GM18505 (cell line): ENCODE measurements around the gene LEMD3.
"Not testable (repeated sequence)": the region's sequence is repeated elsewhere in the genome, so short reads cannot be mapped to it uniquely, and the experiment has no call there.

ENCODE experiments used
- ATAC-seq: cut with Tn5 transposase; IDR thresholded peaks from one replicate; pipeline ENCODE4 v1.9.1; 2021; ENCODE audit not compliant: unreplicated experiment
- POLR2A ChIP-seq: IDR thresholded peaks from 4 replicates; pipeline ENCODE4 v1.6.1; 2011; ENCODE audit warnings: borderline replicate concordance; ENCODE audit not compliant: insufficient read depth, insufficient read length; ENCODE audit errors: extremely low read depth

LEMD3 gene

DNA sequence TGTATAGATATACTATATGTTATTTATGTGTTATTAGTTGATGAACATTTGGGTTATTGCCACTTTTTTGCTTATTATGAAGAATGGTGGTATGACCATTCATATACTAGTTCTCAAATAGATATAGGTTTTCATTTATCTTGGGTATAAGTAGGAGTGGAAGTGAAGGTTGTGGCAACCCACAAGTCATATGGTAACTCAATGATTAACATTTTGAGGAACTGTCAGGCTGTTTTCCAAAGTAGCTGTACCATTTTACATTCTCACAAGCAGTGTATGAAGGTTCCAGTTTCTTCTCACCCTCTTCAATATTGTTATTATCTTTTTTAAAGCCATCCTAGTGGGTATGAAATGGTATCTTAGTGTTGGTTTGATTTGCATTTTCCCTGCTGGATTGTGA is 90.1 kb downstream of the LEMD3 start:
- TF ChIP-seq POLR2A, result no peak
- no peak for ATAC-seq

DNA sequence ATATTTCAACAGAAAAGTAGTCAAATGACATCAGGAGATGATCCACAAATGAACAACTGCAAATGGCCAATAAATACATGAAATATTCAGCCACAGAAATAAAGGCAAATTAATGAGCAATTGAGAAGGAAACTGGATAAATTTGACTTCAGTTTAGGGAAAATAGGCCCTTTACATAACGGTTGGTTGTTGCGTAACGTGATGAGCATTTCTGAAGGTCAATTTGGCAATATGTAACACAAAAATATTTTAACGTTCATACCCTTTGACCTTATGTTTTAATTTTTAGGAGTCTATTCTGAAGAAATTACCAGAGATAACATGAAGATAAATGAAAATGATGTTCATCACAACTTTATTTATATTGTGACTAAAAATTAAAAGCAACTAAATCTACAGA is 94.4 kb downstream of the LEMD3 start:
- ATAC-seq, result no peak
- no peak for TF ChIP-seq POLR2A

DNA sequence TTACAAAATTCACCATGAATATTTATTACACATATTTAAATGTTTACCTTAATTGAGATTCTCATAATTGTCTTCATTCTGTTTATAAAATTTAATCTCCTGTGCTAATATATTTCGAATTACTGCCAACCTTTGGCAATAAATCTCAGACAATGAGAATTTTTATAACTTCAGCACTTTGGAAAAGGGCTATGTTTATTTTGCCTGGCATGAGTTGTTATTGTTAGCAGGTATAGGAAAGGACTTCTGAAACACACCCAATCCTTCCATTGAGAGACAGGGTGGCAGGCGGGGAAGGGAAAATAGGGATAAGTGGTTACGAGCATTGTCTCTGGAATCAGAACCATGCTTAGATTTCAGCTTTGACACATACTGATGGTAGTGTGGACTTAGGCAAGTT is 97.0 kb downstream of the LEMD3 start:
- ATAC-seq, result no peak
- TF ChIP-seq POLR2A, result no peak

DNA sequence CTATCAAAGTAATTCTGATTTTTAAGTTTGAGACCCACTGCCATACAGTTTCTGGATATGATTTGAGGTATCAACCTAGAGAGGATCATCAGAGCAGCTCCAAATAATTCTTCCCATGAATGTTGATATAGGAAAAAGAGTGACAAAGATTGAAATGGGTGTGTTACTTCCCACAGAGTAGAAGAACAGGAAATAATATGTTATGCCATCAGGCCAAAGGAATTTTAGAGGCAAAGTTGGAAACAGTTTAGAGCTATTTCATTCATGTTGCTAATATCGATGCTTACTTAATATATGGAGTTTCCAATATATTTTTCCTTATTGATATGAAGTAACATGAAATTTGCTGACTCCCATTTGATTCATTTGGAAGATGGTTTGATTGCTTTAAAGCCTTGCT is 100.2 kb downstream of the LEMD3 start:
- no peak for TF ChIP-seq POLR2A
- ATAC-seq, result no peak

- no peak for TF ChIP-seq POLR2A
- ATAC-seq, result no peak
Observed at GRCh38 chr12:65274602-65275272, 105.4 kb downstream of the LEMD3 start.

- ATAC-seq, result no peak
- no peak for TF ChIP-seq POLR2A
Observed at GRCh38 chr12:65275627-65276026, 106.2 kb downstream of the LEMD3 start.

- TF ChIP-seq POLR2A, result no peak
- ATAC-seq, result no peak
Observed at GRCh38 chr12:65276916-65277530, 107.6 kb downstream of the LEMD3 start.

- ATAC-seq, result no peak
- TF ChIP-seq POLR2A, result no peak
Observed at GRCh38 chr12:65277994-65278575, 108.7 kb downstream of the LEMD3 start.

GRCh38 chr12:65278576-65279368 is 109.4 kb downstream of the LEMD3 start, which contains the start of gene MSRB3:
TSS of gene MSRB3 (plus strand) at chr12:65278683. CDS start at chr12:65308580, 29,897 bp downstream.
- no peak for TF ChIP-seq POLR2A
- ATAC-seq, result no peak

- no peak for TF ChIP-seq POLR2A
- no peak for ATAC-seq
Observed at GRCh38 chr12:65279369-65280112, 110.2 kb downstream of the LEMD3 start.

DNA sequence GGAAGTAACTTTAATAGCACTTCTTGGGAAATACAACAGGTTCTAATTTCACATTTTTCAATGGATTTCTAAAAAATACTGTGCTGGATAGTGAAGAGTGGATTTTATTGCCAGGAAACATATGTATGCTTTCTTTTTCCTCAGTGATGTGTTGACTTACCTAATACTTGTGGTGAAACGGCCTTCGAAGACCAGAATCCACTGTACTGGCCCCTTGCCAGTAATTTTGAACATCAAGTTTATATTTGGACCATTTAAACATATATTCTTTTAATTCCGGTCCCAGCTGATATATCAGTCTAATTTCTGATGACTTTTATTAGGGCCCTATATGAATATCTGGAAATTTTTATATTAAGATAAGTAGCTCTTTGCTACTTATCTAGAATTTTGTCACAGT is 110.9 kb downstream of the LEMD3 start:
- TF ChIP-seq POLR2A, result no peak
- ATAC-seq, result no peak

DNA sequence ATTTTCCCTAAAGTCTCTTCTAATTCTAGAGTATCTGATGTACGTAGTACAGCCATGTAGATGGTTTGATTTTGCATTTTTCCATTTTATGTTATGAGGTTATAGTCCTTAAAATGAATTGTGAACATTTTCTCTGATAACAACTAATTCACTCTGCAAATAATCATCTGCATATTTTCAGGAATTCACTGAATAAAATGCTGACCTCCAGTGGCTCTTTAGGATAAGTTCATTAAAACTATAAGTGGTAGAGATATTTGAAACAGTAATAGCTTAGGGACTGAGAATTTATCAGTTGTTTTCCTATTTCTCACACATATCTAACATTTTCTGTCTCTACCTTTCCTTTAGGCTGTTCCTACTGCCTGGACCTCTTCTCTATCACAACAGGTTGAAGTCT is 113.5 kb downstream of the LEMD3 start:
- ATAC-seq, result no peak
- TF ChIP-seq POLR2A, result no peak

GRCh38 chr12:65285532-65285931 is 116.1 kb downstream of the LEMD3 start:
- ATAC-seq, result not testable (repeated sequence)
